Type B pancreatic cell (in vitro differentiated cells): Measurements from ENCODE around the gene CAMSAP1. TPM values are rescaled to one million over a fixed set of nuclear protein-coding genes. Genes with fewer than 3 reads are reported as not detected.

ENCODE experiments used
- DNase-seq: peaks from one replicate; pipeline ENCODE4 v3.0.0; 2021; ENCODE audit warnings: mixed read lengths; ENCODE audit not compliant: unreplicated experiment; ENCODE audit errors: extremely low spot score
- H3K27ac Mint-ChIP-seq: 2 replicates; pipeline ENCODE4 v1.8.0; 2021; ENCODE audit warnings: mild to moderate bottlenecking, mixed read lengths
- H3K27me3 Mint-ChIP-seq: 2 replicates; pipeline ENCODE4 v1.8.0; 2021; ENCODE audit warnings: mixed read lengths
- H3K36me3 Mint-ChIP-seq: 2 replicates; pipeline ENCODE4 v1.8.0; 2021; ENCODE audit warnings: mixed read lengths
- H3K4me1 Mint-ChIP-seq: one replicate; pipeline ENCODE4 v1.8.0; 2021; ENCODE audit warnings: mixed read lengths; ENCODE audit not compliant: unreplicated experiment
- H3K4me3 Mint-ChIP-seq: 2 replicates; pipeline ENCODE4 v1.8.0; 2021; ENCODE audit warnings: mild to moderate bottlenecking, mixed read lengths
- H3K9me3 Mint-ChIP-seq: 2 replicates; pipeline ENCODE4 v1.8.0; 2021; ENCODE audit warnings: mixed read lengths
- total RNA-seq: library from RNA; stranded (reverse); gene quantifications from 2 replicates; pipeline ENCODE4 v1.2.1, GENCODE V29; 2021; ENCODE audit warnings: low replicate concordance
- TF ChIP-seq, protein P1 (sequence below): fragments of 200-600 bp; sonication (generic); conservative IDR thresholded peaks from 2 replicates; pipeline ENCODE4 v1.5.0; 2021; ENCODE audit warnings: antibody characterized with exemption, mild to moderate bottlenecking

CAMSAP1 gene
- total RNA-seq, 1 donor from 2014 or later = 58.2 TPM

GRCh38 chr9:135865531-135865930 lies 41.8 kb downstream of the CAMSAP1 start:
- H3K27me3 Mint-ChIP-seq = no peaks in the 10 kb centered on the region
- H3K27ac Mint-ChIP-seq = no peak overlapping the region
- H3K4me3 Mint-ChIP-seq = no peak overlapping the region
- peaks cover 25% of the 10 kb centered on the region for H3K36me3 Mint-ChIP-seq
- no peak for DNase-seq
- H3K4me1 Mint-ChIP-seq = peaks cover 13% of the 10 kb centered on the region
- no peaks in the 10 kb centered on the region for H3K9me3 Mint-ChIP-seq
- TF ChIP-seq, protein P1, sequence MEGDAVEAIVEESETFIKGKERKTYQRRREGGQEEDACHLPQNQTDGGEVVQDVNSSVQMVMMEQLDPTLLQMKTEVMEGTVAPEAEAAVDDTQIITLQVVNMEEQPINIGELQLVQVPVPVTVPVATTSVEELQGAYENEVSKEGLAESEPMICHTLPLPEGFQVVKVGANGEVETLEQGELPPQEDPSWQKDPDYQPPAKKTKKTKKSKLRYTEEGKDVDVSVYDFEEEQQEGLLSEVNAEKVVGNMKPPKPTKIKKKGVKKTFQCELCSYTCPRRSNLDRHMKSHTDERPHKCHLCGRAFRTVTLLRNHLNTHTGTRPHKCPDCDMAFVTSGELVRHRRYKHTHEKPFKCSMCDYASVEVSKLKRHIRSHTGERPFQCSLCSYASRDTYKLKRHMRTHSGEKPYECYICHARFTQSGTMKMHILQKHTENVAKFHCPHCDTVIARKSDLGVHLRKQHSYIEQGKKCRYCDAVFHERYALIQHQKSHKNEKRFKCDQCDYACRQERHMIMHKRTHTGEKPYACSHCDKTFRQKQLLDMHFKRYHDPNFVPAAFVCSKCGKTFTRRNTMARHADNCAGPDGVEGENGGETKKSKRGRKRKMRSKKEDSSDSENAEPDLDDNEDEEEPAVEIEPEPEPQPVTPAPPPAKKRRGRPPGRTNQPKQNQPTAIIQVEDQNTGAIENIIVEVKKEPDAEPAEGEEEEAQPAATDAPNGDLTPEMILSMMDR = no peak

DNA sequence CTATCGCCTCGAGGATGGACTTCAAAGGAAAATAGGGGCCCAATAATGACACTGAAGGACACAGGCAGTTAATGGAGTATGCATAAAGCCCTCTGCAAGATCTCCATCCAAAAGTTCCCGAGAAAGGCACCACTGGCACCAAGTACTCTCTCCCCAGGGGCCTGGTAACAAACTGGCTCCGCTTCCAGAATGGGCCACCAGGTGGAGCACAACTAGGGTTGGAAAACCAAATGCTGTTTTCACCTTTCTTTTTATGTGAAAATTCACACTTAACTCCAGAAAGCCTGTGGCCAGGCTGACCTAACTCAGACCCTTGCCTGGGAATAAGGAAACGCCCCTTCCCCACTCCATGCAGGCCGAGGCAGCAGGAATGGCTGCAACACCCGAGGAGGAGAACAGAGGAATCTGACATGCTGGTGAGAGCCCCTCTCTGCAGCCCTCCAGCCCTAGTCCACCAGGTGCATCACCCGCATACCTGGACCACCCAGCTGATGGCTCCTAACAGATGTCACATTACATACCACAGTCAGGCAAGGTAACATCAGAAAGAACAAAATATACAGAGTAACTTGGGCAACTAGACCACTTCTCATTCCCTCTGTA lies 42.8 kb downstream of the CAMSAP1 start:
- Mint-ChIP-seq H3K4me3 (no peak overlapping the region), H3K4me1 (peaks cover 13% of the 10 kb centered on the region), H3K27me3 (no peaks in the 10 kb centered on the region), H3K27ac (peak overlapping the region; percentile 54), H3K36me3 (peaks cover 20% of the 10 kb centered on the region), H3K9me3 (no peaks in the 10 kb centered on the region)
- TF ChIP-seq, protein P1 = peak; percentile 91
- no peak for DNase-seq

DNA sequence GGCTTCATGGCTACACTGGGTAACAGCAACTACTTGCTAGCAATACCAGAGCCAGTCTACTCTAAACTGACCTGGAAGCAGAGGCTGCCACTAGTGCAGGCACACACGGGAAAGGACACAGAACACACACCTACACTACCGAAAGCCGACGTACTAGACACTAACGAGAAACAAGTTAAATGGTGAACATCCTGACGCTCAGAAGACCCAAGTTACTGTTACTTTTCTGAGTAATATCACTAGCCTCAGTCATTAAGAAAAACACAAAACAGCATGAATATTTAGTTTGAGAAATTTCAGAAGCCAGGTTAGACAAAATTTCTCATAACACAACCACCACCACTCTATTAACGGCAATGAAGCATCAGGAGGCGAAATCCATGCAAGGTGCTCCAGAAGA lies 44.5 kb downstream of the CAMSAP1 start:
- TF ChIP-seq, protein P1 = no peak
- H3K4me1 Mint-ChIP-seq = peaks cover 9% of the 10 kb centered on the region
- no peaks in the 10 kb centered on the region for H3K27me3 Mint-ChIP-seq
- no peak overlapping the region for H3K4me3 Mint-ChIP-seq
- DNase-seq = no peak
- H3K36me3 Mint-ChIP-seq = peaks cover 21% of the 10 kb centered on the region
- H3K9me3 Mint-ChIP-seq = no peaks in the 10 kb centered on the region
- peak overlapping the region; percentile 59 for H3K27ac Mint-ChIP-seq

DNA sequence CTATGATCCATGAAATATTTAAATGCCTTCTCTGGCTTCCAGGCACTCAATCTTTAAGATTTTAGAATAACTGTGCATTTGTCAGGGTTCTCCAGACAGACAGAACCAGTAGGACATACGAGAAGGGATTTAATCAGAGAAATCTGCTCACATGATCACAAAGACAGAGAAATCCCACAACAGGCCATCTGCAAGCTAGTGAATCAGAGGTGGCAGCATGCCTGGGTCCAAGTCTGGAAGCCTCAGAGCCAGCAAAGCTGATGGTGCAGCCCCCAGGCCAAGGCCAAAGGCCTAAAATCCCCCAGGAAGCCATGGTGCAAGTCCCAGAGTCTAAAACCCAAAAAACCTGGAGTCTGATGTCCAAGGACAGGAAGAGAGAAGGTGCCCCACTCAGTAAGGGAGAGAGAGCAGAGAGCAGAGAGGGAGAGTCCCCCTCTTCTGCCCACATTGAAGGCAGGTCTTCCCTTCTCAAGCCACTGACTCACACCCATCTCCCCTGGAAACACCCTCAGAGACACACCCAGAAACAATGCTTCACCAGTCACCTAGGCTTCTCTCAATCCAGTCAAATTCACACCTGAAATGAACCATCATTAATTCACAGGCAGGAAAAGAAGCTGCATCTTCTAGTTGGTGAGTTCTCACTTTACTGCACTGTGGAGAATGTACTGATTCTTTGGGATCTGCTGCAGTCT lies 48.7 kb downstream of the CAMSAP1 start:
- Mint-ChIP-seq H3K4me1 (no peaks in the 10 kb centered on the region), H3K4me3 (no peak overlapping the region), H3K9me3 (no peaks in the 10 kb centered on the region), H3K27me3 (no peaks in the 10 kb centered on the region), H3K36me3 (peaks cover 29% of the 10 kb centered on the region), H3K27ac (no peak overlapping the region)
- DNase-seq = no peak
- TF ChIP-seq, protein P1 = no peak

- H3K27me3 Mint-ChIP-seq = no peaks in the 10 kb centered on the region
These were observed 49.5 kb downstream of the CAMSAP1 start for GRCh38 chr9:135857843-135858242.

More at GRCh38 chr9:135857843-135858242, 49.5 kb downstream of the CAMSAP1 start:
- peaks cover 29% of the 10 kb centered on the region for H3K36me3 Mint-ChIP-seq
- H3K27ac Mint-ChIP-seq = no peak overlapping the region
- TF ChIP-seq, protein P1 = no peak
- H3K9me3 Mint-ChIP-seq = no peaks in the 10 kb centered on the region
- no peak for DNase-seq
- no peak overlapping the region for H3K4me3 Mint-ChIP-seq
- no peaks in the 10 kb centered on the region for H3K4me1 Mint-ChIP-seq
